Ascending aorta (tissue), 2 donors: Measurements from ENCODE around the gene KIF19. TPM values are rescaled to one million over a fixed set of nuclear protein-coding genes. Genes with fewer than 3 reads are reported as not detected.

Experiments used
- DNase-seq, 2 donors: peaks; one replicate each; pipeline ENCODE4 v3.0.0-alpha.2; 2019; ENCODE audit warnings: low spot score in 2 of 2
- H3K27ac ChIP-seq, 2 donors: fragments of 200-600 bp; sonication (generic); one replicate each; pipeline ENCODE4 v1.5.1; 2016 to 2017; ENCODE audit warnings: mild to moderate bottlenecking in 1 of 2
- H3K27me3 ChIP-seq: fragments of 200-600 bp; sonication (generic); one replicate; pipeline ENCODE4 v1.5.1; 2017
- H3K36me3 ChIP-seq, 2 donors: fragments of 200-600 bp; sonication (generic); one replicate each; pipeline ENCODE4 v1.5.1; 2016
- H3K4me1 ChIP-seq, 2 donors: fragments of 200-600 bp; sonication (generic); one replicate each; pipeline ENCODE4 v1.5.1; 2016 to 2017; ENCODE audit warnings: mild to moderate bottlenecking in 1 of 2
- H3K4me3 ChIP-seq, 2 donors: fragments of 200-600 bp; sonication (generic); one replicate each; pipeline ENCODE4 v1.5.1; 2016 to 2017; ENCODE audit warnings: mild to moderate bottlenecking in 1 of 2
- H3K9me3 ChIP-seq, 2 donors: fragments of 200-600 bp; sonication (generic); one replicate each; pipeline ENCODE4 v1.5.1; 2016
- CTCF ChIP-seq, 3 experiments: fragments of 200-600 bp in 2 of 3; fragments of 450-650 bp in 1 of 3; sonication (generic) in 2 of 3; IDR thresholded peaks; one replicate each; pipeline ENCODE4 v1.5.1; 2016 to 2019; ENCODE audit warnings: antibody characterized with exemption in 3 of 3, mild to moderate bottlenecking in 1 of 3, moderate library complexity in 1 of 3
- intact Hi-C: fragments of 100-400 bp; cut with DNase I; formaldehyde crosslinking; loops from one replicate; pipeline ENCODE4 v1.15.1; 2023
- total RNA-seq: library from RNA; depleted of rRNA; stranded (reverse); fragments of >200 nt; gene quantifications from one replicate; pipeline ENCODE4 v1.1.0, GENCODE V29; 2016

The KIF19 gene
- total RNA-seq, 1 donor from 2014 or later = 11.7 TPM

GRCh38 chr17:74330446-74330845 is 4.4 kb downstream of the KIF19 start:
- H3K9me3 ChIP-seq = no peaks in the 10 kb centered on the region
- peaks cover 4% of the 10 kb centered on the region for H3K27me3 ChIP-seq
- no peak for DNase-seq
- H3K36me3 ChIP-seq = no peaks in the 10 kb centered on the region
- H3K4me1 ChIP-seq = peaks cover 0 to 2% of the 10 kb centered on the region in 2 donors
- no peak overlapping the region for H3K4me3 ChIP-seq
- intact Hi-C loops = no loop called here
- no peak overlapping the region for H3K27ac ChIP-seq
- TF ChIP-seq CTCF (IDR thresholded peaks at IDR 0.05) = no peak

- intact Hi-C loops = no loop called here
- no peaks in the 10 kb centered on the region for H3K9me3 ChIP-seq
- DNase-seq = no peak
- H3K4me1 ChIP-seq = no peaks in the 10 kb centered on the region
- no peak overlapping the region for H3K4me3 ChIP-seq
- no peak for TF ChIP-seq CTCF (IDR thresholded peaks at IDR 0.05)
- H3K27ac ChIP-seq = no peak overlapping the region
- H3K36me3 ChIP-seq = no peaks in the 10 kb centered on the region
- no peaks in the 10 kb centered on the region for H3K27me3 ChIP-seq
Measured at GRCh38 chr17:74332017-74332650, 6.1 kb downstream of the KIF19 start.

DNA sequence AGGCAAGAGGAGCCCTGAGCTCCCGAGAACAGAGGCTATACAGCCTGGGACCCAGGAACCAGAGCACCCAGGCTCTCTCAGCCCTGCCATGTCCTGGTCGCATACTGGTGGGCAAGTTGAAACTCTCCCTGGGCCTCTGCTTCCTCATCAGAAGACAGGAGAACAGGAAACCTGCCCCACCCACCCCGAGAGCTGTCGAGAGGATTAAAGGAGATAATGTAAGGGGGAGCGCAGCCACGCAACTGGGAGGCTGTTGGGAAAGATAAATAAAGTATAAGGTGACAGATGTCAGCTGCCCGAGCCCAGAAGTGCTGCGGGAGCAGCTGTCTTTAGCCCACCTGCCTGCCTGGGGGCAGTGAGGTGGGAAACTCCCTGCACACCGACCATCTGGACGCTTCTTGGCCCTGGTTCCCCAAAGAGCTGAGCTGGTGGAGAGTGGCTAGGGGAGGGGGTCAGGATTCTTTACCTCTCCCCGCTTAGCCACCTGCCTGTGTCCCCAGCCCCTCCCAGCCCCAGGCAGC is 6.8 kb downstream of the KIF19 start:
- Histone ChIP-seq H3K36me3 (no peaks in the 10 kb centered on the region), H3K9me3 (no peaks in the 10 kb centered on the region), H3K27ac (no peak overlapping the region), H3K27me3 (no peaks in the 10 kb centered on the region), H3K4me3 (no peak overlapping the region), H3K4me1 (no peaks in the 10 kb centered on the region)
- intact Hi-C loops = no loop called here
- no peak for DNase-seq
- no peak for TF ChIP-seq CTCF (IDR thresholded peaks at IDR 0.05)

DNA sequence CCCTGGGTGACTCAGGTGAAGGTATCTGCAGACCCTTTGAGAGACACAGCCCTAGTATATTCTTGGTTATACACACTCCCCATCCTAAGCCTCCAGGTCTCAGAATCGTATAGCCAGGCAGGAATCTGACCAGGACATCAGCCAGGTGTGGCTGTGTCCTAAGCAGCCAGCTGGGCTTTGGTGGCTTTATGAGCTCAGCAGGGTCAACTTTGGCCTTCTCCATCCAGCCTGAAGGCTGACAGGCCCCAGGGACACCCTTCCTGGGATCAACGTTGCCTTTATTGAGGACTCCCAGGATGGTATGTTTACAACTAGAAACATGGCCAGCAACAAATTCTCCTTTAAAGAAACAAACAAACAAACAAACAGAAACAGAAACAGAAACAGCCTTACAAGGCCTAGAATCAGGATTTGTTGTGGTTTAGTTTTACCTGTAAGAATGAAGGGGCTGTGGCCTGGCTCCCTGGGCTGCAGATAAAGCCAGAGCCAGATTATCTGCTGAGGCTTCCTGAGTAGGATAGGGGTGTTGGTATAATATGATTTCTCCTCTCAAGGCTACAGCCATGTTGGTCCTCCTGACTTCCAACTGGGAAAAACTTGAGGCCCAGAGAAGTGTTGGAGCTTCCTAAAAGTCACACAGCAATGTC is 8.5 kb downstream of the KIF19 start:
- Histone ChIP-seq H3K27ac (no peak overlapping the region), H3K27me3 (no peaks in the 10 kb centered on the region), H3K36me3 (no peaks in the 10 kb centered on the region), H3K9me3 (no peaks in the 10 kb centered on the region), H3K4me3 (no peak overlapping the region), H3K4me1 (no peaks in the 10 kb centered on the region)
- intact Hi-C loops = no loop called here
- DNase-seq = no peak
- TF ChIP-seq CTCF (IDR thresholded peaks at IDR 0.05) = no peak

DNA sequence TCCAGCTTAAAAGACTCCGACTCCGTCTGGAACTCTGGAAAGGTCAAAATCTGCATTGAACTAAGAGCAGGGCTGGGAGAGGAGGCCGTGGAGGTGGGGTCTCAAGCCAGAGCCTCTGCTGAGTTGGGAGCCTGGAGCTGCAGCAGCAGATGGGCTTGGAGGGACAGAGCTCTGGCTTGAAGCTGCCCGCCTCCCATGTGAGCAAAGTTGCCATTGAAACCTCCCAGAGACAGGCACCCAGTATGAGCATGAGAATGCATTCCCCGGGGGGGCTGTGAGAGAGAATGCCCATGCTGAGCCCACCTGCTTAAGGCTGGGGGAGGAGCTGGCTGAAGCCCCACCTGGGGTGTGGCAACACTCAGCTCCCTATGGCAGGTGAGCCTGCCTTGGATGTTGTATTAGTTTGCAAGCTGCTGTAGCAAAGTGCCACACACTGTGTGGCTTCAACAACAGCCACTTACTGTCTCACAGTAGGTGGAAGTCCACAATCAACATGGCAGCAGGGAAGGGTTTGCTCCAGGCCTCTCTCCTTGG is 9.6 kb downstream of the KIF19 start:
- intact Hi-C loops = no loop called here

More for the DNA sequence above, 9.6 kb downstream of the KIF19 start:
- no peaks in the 10 kb centered on the region for H3K36me3 ChIP-seq
- DNase-seq = no peak
- no peak for TF ChIP-seq CTCF (IDR thresholded peaks at IDR 0.05)
- H3K27me3 ChIP-seq = no peaks in the 10 kb centered on the region
- H3K4me3 ChIP-seq = no peak overlapping the region
- H3K27ac ChIP-seq = no peak overlapping the region
- H3K9me3 ChIP-seq = no peaks in the 10 kb centered on the region
- no peaks in the 10 kb centered on the region for H3K4me1 ChIP-seq
